ENCODE measurements around the gene PIAS1.
"Not testable (repeated sequence)": the region's sequence is repeated elsewhere in the genome, so short reads cannot be mapped to it uniquely, and the experiment has no call there.

Gene PIAS1

DNA sequence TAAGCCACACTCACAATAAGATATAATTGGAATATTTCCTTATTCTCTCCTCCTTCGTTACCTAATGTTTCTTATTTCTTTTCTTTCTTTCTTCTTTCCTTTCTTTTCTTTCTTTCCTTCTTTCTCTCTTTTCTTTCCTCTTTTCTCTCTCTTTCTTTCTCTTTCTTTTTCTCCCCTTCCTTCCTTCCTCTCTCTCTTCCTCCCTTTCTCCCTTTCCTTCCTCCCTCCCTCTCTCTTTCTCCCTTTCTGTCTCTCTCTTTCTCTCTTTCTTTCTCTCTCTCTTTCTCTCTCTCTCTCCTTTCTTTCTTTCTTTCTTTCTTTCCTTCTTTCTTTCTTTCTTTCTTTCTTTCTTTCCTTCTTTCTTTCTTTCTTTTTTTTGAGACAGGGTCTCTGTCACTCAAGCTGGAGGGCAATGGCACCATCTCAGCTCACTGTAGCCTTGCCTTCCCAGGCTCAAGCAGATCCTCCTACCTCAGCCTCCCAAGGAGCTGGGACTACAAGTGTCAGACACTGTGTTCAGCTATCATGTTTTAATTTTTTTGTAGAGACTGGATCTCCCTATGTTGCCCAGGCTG, 19.3 kb upstream of the PIAS1 start:
- no peak for DNase-seq

DNA sequence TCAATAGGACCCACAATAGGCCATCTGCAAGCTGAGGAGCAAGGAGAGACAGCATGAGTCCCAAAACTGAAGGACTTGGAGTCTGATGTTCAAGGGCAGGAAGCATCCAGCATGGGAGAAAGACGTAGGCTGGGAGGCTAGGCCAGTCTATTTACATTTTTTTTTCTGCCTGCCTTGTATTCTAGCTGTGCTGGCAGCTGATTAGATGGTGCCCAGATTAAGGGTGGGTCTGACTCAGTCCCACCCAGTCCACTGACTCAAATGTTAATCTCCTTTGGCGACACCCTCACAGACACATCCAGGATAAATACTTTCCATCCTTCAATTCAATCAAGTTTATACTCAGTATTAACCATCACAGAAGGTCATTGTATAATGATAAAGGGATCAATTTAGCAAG, 15.9 kb upstream of the PIAS1 start:
- no peak for DNase-seq

GRCh38 chr15:68040144-68040543, 14.0 kb upstream of the PIAS1 start:
- no peak for DNase-seq

- DNase-seq = no peak
Measured at GRCh38 chr15:68042156-68042854, 11.8 kb upstream of the PIAS1 start.

DNA sequence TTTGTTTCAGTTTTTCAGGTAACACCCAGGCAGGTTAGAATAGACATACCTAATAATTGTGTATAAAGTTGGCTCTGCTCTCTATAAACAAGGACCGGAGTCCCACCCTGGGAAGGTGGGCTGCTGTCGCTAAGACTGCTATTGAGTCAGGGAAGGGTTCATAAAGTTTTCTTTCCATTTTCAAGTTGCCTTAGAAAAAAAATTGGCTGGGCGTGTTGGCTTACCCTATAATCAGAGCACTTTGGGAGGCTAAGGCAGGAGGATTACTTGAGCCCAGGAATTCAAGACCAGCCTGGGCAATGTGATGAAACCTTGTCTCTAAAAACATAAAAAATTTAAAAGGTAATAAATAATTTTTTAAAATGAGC, 11.3 kb upstream of the PIAS1 start:
- no peak for DNase-seq

- DNase-seq = no peak
Measured at GRCh38 chr15:68045289-68046265, 8.5 kb upstream of the PIAS1 start.

DNA sequence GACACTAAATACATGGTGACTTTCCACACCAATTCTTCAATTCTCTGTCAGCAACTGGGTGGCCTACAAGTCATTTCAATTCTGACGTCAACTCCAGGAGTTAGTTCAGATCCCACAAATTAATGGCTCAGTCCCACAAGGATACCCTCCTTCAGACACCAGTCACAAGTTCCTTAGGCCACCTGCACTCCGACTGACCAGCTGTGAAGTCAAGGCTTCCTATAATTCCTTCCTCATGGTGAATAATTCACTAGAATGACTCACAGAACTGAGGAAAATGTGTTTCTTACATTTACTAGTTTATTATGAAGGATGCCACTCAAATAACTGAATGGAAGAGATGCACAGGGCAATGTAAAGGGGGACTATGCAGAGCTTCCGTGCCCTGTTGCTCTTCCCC, 6.3 kb upstream of the PIAS1 start:
- DNase-seq = no peak

DNA sequence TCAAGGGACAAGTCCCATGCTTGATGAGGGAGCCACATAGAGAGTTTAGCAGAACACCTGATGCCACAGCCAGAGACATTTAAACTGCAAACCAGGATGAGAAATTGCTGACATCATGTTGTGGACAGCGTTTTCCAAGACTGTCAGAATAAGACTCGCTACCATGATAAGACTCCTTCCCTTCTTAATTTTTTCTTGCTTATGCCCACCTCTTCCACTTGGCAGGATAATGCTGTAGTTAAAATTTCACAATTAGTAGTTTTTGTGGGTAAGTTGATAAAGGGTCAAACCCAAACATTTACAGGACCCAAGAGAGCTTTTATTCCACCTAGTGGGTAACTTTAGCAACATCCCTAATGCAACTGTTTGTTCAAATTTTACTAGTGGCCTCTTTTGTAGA, 3.0 kb upstream of the PIAS1 start:
- no peak for DNase-seq

- DNase-seq = no peak
Measured at GRCh38 chr15:68051907-68052306, 2.2 kb upstream of the PIAS1 start.

DNA sequence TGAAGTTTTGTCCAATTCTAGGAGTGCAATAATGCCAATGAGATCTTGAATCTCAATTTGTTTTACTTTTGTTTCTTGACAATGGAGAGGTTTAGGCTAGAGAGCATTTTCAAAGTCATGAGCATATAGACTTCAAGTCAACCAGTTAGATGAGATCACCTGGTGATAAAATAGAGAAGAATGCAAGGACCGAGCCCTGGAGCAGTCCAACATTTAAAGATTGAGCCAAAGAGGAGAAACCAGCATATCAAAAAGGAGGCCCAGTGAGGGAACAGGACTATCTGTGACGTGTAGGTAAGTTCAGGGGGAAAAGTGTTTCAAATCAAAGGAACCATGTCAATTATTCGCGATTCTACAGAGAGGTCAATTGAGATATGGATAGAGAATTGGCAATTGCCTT, 1.7 kb upstream of the PIAS1 start:
- no peak for DNase-seq

- no peak for DNase-seq
Measured at GRCh38 chr15:68053001-68053400, 1.1 kb upstream of the PIAS1 start.

- peak; percentile 43 for DNase-seq
Measured at GRCh38 chr15:68054628-68055223, 611 bp downstream of the PIAS1 start.

GRCh38 chr15:68055224-68055705, 1.1 kb downstream of the PIAS1 start:
- DNase-seq = peak; percentile 57

GRCh38 chr15:68056097-68056865, 2.2 kb downstream of the PIAS1 start:
- no peak for DNase-seq

DNA sequence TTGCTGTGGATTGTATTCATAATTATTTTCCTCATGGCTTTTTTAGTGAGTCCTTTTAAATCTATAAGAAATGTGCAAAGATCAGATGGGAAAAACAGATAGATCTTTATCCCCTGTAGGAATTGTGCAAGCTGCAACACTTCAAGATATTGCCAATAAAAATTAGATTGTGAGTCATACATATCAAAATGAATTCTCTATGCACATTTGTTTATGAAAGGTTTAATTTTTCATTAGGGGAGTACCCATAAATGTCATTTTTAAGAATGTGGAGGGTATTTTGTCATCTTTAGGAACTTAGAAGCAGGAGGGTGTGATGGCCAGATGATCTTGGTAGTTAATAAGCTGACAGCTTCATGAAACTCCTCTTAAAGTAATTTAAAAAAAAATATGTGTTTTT, 2.9 kb downstream of the PIAS1 start:
- no peak for DNase-seq

DNA sequence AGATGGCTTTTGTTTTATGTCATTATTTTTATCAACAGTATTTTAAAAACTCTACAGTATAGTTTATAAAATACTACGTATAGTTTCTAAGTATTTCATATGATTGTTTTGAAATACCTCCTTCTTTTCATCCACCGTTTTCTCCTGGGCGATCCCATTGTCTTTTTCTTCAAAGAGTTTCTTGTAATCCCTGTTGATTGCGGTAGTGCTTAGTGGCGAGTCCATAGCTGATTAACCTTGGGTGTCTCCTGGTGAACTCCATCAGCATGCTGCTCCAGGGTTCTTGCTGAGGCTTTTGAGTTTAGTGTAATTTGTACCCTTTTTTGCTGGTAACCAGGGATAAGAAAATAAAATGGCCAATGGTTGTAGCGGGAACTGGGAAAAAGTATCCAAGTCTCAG, 3.6 kb downstream of the PIAS1 start:
- DNase-seq = no peak

DNA sequence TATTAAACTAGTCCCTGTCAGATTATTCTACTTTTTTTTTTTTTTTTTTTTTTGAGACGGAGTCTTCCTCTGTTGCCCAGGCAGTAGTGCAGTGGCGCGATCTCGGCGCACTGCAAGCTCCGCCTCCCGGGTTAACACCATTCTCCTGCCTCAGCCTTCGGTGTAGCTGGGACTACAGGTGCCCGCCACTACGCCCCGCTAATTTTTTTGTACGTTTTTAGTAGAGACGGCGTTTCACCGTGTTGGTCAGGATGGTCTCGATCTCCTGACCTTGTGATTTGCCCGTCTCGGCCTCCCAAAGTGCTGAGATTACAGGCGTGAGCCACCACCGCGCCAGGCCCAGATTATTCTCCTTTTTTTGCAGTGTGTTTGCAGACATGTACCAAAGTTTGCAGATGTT, 4.9 kb downstream of the PIAS1 start:
- DNase-seq = not testable (repeated sequence)

- DNase-seq = no peak
Measured at GRCh38 chr15:68059630-68060029, 5.5 kb downstream of the PIAS1 start.

- no peak for DNase-seq
Measured at GRCh38 chr15:68061171-68061570, 7.1 kb downstream of the PIAS1 start.

GRCh38 chr15:68061602-68062001, 7.5 kb downstream of the PIAS1 start:
- DNase-seq = no peak

DNA sequence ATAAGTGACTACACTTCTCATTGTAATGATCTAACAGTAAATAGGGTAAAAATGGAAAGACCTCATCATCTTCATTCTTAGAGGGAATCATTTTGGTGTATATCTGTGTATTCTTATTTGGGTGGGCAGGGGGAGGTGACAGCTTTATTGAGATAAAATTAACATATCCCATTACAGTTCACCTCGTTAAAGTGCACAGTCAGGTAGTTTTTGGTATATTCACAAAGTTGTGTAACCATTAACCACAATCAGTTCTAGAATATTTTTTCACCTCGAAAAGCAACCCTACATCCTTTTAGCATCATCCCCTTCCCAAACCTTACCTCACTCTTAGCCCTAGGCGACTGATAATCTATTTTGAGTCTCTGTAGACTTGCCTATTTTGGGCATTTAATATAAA, 8.1 kb downstream of the PIAS1 start:
- DNase-seq = no peak

- no peak for DNase-seq
Measured at GRCh38 chr15:68062946-68063465, 8.9 kb downstream of the PIAS1 start.

Data from fibroblast of skin of back (primary cell).